ENCODE data around the gene CD8B.

CD8B gene

GRCh38 chr2:86775338-86775737, 86.3 kb downstream of the CD8B start:
- no peak for DNase-seq (ENCODE audit: low read depth in 2 of 3, low spot score in 1 of 3)

- no peak for DNase-seq (ENCODE audit: low read depth in 2 of 3, low spot score in 1 of 3)
These were observed 86.8 kb downstream of the CD8B start for GRCh38 chr2:86774862-86775261.

- DNase-seq (ENCODE audit: low read depth in 2 of 3, low spot score in 1 of 3): no peak
These were observed 89.1 kb downstream of the CD8B start for GRCh38 chr2:86772611-86773010.

DNA sequence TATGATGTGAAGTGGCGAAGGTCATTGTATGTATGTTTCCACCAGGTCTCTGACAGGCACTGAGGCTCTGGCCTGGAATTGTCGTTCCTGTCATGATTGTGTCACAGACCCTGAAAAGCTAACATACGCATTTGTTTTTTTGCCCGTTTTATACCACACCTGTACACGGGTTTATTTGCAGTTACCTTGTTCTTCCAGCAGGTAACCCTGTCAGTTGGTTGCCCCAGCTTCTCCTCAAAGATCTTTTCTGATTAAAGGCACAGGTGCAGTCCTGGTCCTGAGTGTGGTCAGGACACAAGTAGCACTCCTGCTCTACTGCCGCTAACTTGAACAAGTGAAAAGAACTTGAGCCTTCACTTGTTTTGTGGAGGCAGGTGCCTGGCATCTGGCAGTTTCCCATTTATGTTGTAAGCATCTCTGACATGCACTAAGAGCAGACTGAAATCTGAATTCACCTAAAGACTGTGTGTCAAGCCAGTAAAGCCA, 90.8 kb downstream of the CD8B start:
- DNase-seq (ENCODE audit: low read depth in 2 of 3, low spot score in 1 of 3): no peak

GRCh38 chr2:86769838-86770237, 91.8 kb downstream of the CD8B start:
- no peak for DNase-seq (ENCODE audit: low read depth in 2 of 3, low spot score in 1 of 3)

DNA sequence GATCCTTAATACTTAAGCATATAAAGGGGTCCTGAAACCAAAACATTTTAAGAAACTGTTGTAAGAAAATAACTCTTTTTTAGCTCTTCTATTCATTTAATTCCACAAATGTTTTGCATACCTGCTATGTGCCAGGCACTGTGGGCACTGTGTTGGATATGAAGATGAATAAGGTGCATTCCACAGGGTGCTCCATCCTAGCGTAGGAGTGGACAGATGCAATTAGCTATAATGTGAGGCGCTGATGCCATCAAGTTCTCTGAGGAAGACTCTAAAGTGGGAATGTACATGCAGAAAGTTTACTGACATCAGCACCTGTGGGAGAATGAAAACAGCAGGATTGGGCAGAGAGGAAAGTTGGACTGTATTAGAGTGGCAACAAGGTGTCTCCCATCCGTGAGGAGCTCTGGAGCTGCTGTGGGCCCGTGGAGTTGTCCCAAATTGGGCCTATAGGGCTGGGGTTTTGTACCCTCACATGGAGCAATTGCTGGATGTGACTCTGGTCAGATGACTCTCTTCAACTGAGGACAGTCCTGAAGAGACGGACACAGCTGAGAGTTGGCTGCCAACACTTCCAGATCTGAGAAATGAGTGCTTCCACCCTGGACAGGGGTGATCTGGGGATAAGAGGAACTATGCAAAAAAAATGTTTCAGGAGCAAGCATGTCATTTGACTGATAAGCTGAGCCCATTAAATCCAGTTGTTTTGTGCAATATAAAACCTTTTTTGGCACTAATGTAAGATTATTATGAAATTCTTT, 93.3 kb downstream of the CD8B start:
- no peak for DNase-seq (ENCODE audit: low read depth in 2 of 3, low spot score in 1 of 3)
